ENCODE measurements around the gene MRPS9.

DNA sequence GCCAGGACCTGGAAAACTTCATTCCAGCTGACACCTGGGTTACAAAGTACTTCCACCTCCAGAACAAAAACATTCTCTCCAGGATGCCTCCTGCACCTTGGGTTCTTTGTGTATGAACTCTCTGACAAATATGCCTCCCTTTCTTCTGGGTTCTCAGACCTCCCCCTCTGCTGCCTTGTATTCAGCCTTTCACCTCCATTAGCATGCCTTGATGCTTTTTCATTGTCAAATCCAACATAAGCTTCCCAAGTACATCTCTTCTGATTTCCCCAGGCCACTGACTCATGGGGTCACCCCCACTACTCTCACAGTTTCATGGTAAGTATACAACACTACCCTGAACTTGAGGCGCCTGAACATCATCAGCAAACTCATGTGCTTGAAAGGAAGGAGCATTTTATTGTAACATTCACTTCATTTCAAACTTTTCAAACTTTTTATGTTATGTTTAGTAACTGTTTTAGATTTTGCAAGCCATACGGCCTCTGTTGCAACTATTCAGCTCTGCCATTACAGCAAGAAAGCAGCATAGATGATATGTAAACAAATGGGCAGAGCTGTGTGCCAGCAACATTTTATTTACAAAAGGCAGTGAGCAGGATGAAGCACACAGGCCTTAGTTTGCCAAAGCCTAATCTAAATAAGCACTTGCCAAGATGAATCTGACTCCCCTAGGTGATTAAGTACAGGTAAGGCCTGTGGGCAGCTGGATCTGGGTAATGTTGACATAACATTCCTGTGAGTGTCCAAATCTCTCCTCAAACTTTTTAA, 32.5 kb upstream of the MRPS9 start:
- TF ChIP-seq, protein P1, sequence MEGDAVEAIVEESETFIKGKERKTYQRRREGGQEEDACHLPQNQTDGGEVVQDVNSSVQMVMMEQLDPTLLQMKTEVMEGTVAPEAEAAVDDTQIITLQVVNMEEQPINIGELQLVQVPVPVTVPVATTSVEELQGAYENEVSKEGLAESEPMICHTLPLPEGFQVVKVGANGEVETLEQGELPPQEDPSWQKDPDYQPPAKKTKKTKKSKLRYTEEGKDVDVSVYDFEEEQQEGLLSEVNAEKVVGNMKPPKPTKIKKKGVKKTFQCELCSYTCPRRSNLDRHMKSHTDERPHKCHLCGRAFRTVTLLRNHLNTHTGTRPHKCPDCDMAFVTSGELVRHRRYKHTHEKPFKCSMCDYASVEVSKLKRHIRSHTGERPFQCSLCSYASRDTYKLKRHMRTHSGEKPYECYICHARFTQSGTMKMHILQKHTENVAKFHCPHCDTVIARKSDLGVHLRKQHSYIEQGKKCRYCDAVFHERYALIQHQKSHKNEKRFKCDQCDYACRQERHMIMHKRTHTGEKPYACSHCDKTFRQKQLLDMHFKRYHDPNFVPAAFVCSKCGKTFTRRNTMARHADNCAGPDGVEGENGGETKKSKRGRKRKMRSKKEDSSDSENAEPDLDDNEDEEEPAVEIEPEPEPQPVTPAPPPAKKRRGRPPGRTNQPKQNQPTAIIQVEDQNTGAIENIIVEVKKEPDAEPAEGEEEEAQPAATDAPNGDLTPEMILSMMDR (IDR thresholded peaks at IDR 0.05): no peak
- no peak for TF ChIP-seq ZFX (IDR thresholded peaks at IDR 0.05; ENCODE audit: borderline replicate concordance)

Measured in 22Rv1 (cell line).